ENCODE results near the gene PDSS2.
A peak's percentile ranks its signal among the peaks of the same experiment; 100 is the strongest.
"Not testable (repeated sequence)": the region's sequence is repeated elsewhere in the genome, so short reads cannot be mapped to it uniquely, and the experiment has no call there.

PDSS2 gene

GRCh38 chr6:107305391-107305790, 154.0 kb downstream of the PDSS2 start:
- DNase-seq (ENCODE audit: low read depth in 2 of 2), result peak in 1 of 2 donors; percentile 13
- TF ChIP-seq CTCF (IDR thresholded peaks at IDR 0.05; ENCODE audit: low read depth, low read length), result no peak
- H3K4me3 ChIP-seq (replicated peaks in 1 of 2; ENCODE audit: low read depth in 2 of 2, low read length in 2 of 2), result no peak overlapping the region

GRCh38 chr6:107304421-107305025, 154.8 kb downstream of the PDSS2 start:
- TF ChIP-seq CTCF (IDR thresholded peaks at IDR 0.05; ENCODE audit: low read depth, low read length), result no peak
- peak in 1 of 2 donors; percentile 40 for DNase-seq (ENCODE audit: low read depth in 2 of 2)
- no peak overlapping the region for H3K4me3 ChIP-seq (replicated peaks in 1 of 2; ENCODE audit: low read depth in 2 of 2, low read length in 2 of 2)

DNA sequence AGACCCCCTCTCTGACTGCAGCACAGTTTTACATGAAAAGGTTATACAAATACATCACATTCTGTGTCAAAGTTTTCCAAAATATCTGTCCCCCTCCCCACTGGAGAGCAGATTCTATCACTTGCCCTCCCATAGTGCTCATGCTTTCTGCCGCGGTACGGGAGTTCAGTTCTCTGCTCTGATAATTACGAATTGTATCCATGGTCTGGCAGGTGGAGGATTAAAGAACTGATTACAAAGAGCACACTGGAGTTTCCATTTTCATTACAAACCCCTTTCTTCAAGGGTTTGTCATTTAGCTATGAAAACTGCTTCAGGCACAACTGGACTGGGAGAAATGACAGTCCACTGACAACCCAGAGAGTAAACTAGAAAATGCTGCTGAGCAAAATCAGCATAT, 166.0 kb downstream of the PDSS2 start:
- no peak for TF ChIP-seq CTCF (IDR thresholded peaks at IDR 0.05; ENCODE audit: low read depth, low read length)
- no peak overlapping the region for H3K4me3 ChIP-seq (replicated peaks in 1 of 2; ENCODE audit: low read depth in 2 of 2, low read length in 2 of 2)
- no peak for DNase-seq (ENCODE audit: low read depth in 2 of 2)

GRCh38 chr6:107292715-107293271, 166.6 kb downstream of the PDSS2 start:
- no peak for DNase-seq (ENCODE audit: low read depth in 2 of 2)
- no peak overlapping the region for H3K4me3 ChIP-seq (replicated peaks in 1 of 2; ENCODE audit: low read depth in 2 of 2, low read length in 2 of 2)
- TF ChIP-seq CTCF (IDR thresholded peaks at IDR 0.05; ENCODE audit: low read depth, low read length), result no peak

- H3K4me3 ChIP-seq (replicated peaks in 1 of 2; ENCODE audit: low read depth in 2 of 2, low read length in 2 of 2), result no peak overlapping the region
- DNase-seq (ENCODE audit: low read depth in 2 of 2), result no peak
- TF ChIP-seq CTCF (IDR thresholded peaks at IDR 0.05; ENCODE audit: low read depth, low read length), result no peak
These were observed 168.9 kb downstream of the PDSS2 start for GRCh38 chr6:107290491-107290890.

DNA sequence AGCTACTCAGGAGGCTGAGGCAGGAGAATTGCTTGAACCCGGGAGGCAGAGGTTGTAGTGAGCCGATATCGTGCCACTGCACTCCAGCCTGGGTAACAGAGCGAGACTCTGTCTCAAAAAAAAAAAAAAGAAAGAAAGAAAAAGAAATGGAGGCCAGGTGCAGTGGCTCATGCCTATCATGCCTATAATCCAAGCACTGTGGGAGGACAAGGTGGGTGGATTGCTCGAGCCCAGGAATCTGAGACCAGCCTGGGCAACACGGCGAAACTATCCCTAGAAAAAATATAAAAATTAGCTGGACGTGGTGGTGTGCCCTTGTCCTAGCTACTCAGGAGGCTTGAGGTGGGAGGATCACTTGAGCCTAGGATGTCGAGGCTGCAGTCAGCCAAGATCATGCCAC, 170.1 kb downstream of the PDSS2 start:
- DNase-seq (ENCODE audit: low read depth in 2 of 2); H3K4me3 ChIP-seq (replicated peaks in 1 of 2; ENCODE audit: low read depth in 2 of 2, low read length in 2 of 2): not testable (repeated sequence)

DNA sequence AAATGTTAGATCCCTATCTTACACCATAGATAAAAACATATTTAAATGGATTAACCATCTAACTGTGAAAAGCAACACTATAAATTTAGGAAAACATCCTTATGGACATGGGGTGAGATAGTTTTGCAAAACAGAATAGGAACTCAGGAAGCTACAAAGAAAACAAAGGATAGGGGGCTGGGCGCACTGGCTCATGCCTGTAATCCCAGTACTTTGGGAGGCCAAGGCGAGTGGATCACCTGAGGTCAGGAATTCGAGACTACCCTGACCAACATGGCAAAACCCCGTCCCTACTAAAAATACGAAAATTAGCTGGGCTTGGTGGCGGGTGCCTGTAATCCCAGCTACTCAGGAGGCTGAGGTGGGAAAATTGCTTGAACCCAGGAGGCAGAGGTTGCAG, 173.7 kb downstream of the PDSS2 start:
- not testable (repeated sequence) for DNase-seq (ENCODE audit: low read depth in 2 of 2); H3K4me3 ChIP-seq (replicated peaks in 1 of 2; ENCODE audit: low read depth in 2 of 2, low read length in 2 of 2)

DNA sequence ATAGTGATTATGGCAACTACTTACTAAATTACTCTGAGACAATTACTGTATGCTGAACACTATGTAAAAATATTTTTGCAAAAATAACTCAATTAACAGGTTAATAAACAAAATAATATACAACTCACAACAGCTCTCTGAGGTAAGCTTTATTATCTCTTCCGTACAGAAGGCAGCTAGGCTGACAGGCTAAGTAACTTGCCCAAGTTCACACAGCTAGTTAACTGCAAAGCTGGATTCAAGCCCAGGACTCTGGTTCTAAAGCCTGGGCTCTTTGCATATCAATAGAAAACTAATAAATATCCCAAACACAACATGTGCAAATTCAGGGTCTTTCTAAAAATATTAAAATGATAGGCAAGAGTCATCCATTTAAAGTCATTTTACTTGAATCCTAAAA, 174.6 kb downstream of the PDSS2 start:
- H3K4me3 ChIP-seq (replicated peaks in 1 of 2; ENCODE audit: low read depth in 2 of 2, low read length in 2 of 2), result no peak overlapping the region
- DNase-seq (ENCODE audit: low read depth in 2 of 2), result no peak
- no peak for TF ChIP-seq CTCF (IDR thresholded peaks at IDR 0.05; ENCODE audit: low read depth, low read length)
